ENCODE results near the gene BRSK1.
A peak's percentile ranks its signal among the peaks of the same experiment; 100 is the strongest.

BRSK1 gene

GRCh38 chr19:55273978-55274707 lies 9.7 kb upstream of the BRSK1 start:
- DNase-seq (ENCODE audit: low spot score) = no peak

GRCh38 chr19:55275851-55276719 lies 7.7 kb upstream of the BRSK1 start:
- DNase-seq (ENCODE audit: low spot score) = no peak

- DNase-seq (ENCODE audit: low spot score) = no peak
Measured at GRCh38 chr19:55276720-55277430, 6.9 kb upstream of the BRSK1 start.

- DNase-seq (ENCODE audit: low spot score) = no peak
Measured at GRCh38 chr19:55277494-55277893, 6.3 kb upstream of the BRSK1 start.

GRCh38 chr19:55278391-55279135 lies 5.2 kb upstream of the BRSK1 start:
- no peak for DNase-seq (ENCODE audit: low spot score)

GRCh38 chr19:55279340-55279739 lies 4.5 kb upstream of the BRSK1 start:
- no peak for DNase-seq (ENCODE audit: low spot score)

- DNase-seq (ENCODE audit: low spot score) = peak; percentile 91
Measured at GRCh38 chr19:55279770-55280643, 3.8 kb upstream of the BRSK1 start, which contains the start of gene HSPBP1. Gene HSPBP1, minus strand, starts transcription at chr19:55280110. Its CDS starts 502 bp downstream, at chr19:55279608.

GRCh38 chr19:55284405-55285058 lies 735 bp downstream of the BRSK1 start:
- DNase-seq (ENCODE audit: low spot score) = no peak

- DNase-seq (ENCODE audit: low spot score) = no peak
Measured at GRCh38 chr19:55285229-55285890, 1.6 kb downstream of the BRSK1 start.

- DNase-seq (ENCODE audit: low spot score) = no peak
Measured at GRCh38 chr19:55287361-55288079, 3.7 kb downstream of the BRSK1 start.

- DNase-seq (ENCODE audit: low spot score) = no peak
Measured at GRCh38 chr19:55289117-55289796, 5.5 kb downstream of the BRSK1 start.

GRCh38 chr19:55297267-55297666 lies 13.5 kb downstream of the BRSK1 start:
- DNase-seq (ENCODE audit: low spot score) = no peak

- no peak for DNase-seq (ENCODE audit: low spot score)
Measured at GRCh38 chr19:55299991-55300390, 16.2 kb downstream of the BRSK1 start.

GRCh38 chr19:55300886-55301458 lies 17.2 kb downstream of the BRSK1 start:
- no peak for DNase-seq (ENCODE audit: low spot score)

- peak; percentile 90 for DNase-seq (ENCODE audit: low spot score)
Measured at GRCh38 chr19:55301459-55302317, 17.9 kb downstream of the BRSK1 start.

GRCh38 chr19:55302318-55302703 lies 18.5 kb downstream of the BRSK1 start:
- DNase-seq (ENCODE audit: low spot score) = no peak

- DNase-seq (ENCODE audit: low spot score) = no peak
Measured at GRCh38 chr19:55303477-55303876, 19.7 kb downstream of the BRSK1 start.
